Liver (tissue), 3 donors: ENCODE data around the gene PRKN.

Source experiments
- ATF3 ChIP-seq: IDR thresholded peaks from 2 replicates; pipeline ENCODE4 v1.6.1; 2016; ENCODE audit warnings: antibody characterized with exemption
- CTCF ChIP-seq: fragments of 150-350 bp; IDR thresholded peaks from 2 replicates; pipeline ENCODE4 v1.5.1; 2017; ENCODE audit warnings: improper control_type of control experiment, low read depth, low read length; ENCODE audit not compliant: missing input control
- EGR1 ChIP-seq, 2 donors: IDR thresholded peaks; 2 replicates each; pipeline ENCODE4 v1.6.1; 2016 to 2018; ENCODE audit warnings: antibody characterized with exemption in 2 of 2, low read depth in 2 of 2
- FOXA1 ChIP-seq: IDR thresholded peaks from 2 replicates; pipeline ENCODE4 v1.6.1; 2016; ENCODE audit warnings: antibody characterized with exemption
- REST ChIP-seq: IDR thresholded peaks from 2 replicates; pipeline ENCODE4 v1.6.1; 2016; ENCODE audit warnings: antibody characterized with exemption, mild to moderate bottlenecking
- RXRA ChIP-seq, 2 donors: IDR thresholded peaks; 2 replicates each; pipeline ENCODE4 v1.6.1; 2017 to 2018; ENCODE audit warnings: antibody characterized with exemption in 2 of 2, mild to moderate bottlenecking in 1 of 2
- YY1 ChIP-seq: IDR thresholded peaks from 2 replicates; pipeline ENCODE4 v1.6.1; 2016; ENCODE audit warnings: antibody characterized with exemption, mild to moderate bottlenecking
- donor health status: healthy.
- donor health status: healthy.

GRCh38 chr6:161815965-161816364 is 911.6 kb downstream of the PRKN start:
- TF ChIP-seq CTCF (no peak), REST (no peak), FOXA1 (no peak), ATF3 (no peak), EGR1 (IDR thresholded peaks at IDR 0.05; ENCODE audit: low read depth in 2 of 2) (no peak), RXRA (IDR thresholded peaks at IDR 0.05) (no peak), YY1 (no peak)
